Suppressor macrophage treated with lipopolysaccharide for 1 hour (primary cell): ENCODE results near the gene NUDCD3.

ENCODE experiments used
- DNase-seq, 3 donors: peaks; one replicate each; pipeline ENCODE4 v3.0.0-alpha.2; 2020 to 2022

NUDCD3 gene

DNA sequence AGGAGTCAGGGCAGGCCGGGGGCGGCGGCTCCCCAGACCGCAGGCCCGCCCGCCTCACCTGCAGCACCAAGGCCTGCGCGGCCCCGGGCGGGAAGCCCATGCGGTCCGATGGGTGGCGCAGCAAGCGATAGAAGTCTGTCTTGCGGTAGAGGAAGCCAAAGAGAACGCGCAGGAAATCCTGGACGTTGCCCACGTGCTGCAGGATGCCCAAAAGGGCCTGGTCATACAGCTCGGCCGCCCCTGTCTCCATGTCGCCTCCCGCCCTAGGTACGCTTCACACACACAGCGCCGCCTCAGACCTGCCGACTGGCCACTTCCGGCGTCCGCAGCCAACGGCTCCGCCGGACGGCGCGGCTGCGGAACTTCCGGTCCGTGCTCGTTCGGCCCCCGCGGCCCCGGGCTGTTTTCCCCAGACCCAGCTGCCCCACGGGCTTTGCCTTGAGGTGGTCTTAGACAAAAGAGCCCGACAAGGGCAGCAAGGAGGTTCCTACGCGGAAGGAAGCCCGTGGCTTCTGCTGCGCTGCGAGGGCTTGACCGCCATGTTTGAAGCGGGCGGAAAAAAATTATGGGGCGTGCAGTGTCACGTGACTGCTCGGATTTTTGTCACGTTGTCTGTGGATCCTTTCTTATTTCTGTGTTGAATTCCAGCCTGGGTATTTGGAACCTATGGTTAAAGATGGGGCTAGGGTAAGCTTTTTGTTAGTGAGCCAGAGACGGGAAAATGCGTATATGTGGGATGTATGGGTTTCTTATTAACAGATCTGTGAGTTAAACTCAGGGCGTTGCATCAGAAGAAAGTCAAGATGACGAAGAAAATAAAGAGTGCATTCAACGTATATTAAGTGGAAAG, at the start of gene NUDCD3:
Gene NUDCD3, minus strand, starts transcription at position 308 of the 850 bp plus-strand sequence. Its CDS starts 58 bp downstream, at position 250.
- peak; percentile 82 to 90 (median 89) for DNase-seq

DNA sequence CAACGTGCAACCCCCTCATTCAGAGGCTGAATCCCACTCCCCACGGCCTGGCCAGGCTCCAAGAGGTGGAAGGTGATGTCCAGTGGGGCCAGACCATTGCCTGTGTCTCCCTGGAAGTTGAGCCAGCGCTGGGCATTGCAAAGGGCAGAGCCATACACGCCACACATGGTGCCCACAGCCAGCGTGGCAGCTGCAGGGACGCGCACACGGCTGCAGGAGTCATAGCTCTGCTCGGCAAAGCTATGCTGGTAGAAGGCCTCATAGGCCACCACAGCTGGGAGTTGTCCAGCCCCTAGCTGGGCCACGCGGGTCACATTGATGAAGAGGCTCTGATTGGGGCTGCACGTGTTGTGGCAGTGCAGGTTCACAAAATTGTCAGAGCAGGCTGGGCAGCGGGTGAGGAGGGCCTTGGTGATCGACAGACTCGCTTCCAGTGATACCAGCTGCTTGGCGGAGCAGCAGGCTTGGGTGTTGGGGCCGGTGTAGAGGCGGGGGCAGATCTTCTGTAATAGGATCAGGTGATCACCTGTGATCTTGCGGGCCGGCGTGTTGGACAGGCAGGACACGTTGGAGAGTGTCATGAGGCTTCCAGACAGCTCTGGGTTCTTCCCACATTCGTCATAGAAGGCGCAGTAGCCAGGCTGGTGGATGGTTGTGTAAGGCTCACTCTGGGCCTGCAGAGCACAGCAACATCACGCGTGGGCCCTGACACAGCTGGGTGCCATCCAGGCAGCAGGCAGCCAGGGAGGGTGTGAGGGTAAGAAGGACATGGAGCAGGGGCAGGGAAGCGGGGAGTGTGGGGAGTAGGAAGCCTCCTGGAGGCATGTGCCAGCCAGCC, 49.4 kb upstream of the NUDCD3 start:
- DNase-seq = no peak

DNA sequence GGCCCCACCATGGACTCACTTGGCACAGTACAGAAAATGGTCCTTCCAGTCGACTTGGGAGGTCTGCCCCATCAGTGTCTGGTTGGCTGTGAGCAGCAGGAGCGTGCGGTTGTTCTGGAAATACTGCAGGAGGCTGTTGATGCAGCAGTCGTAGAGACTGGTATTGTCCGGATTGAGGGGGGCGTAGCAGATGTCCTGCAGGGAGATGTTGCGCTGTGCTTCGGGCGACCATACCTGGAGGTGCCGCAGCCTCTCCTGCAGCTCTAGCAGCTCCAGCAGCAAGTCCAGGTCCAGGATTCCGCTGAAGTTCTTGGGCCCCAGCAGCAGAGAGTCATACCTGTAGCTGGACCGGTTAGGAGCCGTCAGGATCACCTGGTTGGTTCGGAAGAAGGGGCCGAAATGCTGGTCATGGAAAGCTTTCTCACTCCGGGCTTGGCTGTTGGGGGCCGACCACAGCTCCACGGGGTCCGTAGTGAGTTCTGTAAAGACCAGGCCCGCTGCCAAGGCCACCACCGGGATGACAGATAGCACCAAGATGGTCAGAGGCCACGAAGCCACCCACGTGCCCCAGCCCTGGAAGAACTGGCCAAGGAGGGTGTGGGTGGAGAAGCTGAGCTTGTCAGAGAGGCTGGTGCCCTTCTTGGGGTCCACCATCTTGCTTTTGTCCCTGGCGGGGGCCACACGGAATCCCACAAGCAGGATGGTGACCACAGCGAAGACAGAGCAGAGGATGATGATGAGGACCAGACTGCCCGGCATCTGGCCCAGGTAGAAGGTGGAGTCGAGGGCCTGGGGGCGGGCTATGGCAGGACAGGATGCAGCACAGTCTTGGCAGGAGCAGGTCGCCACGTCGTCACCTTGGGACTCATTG, 48.6 kb upstream of the NUDCD3 start:
- DNase-seq = no peak

DNA sequence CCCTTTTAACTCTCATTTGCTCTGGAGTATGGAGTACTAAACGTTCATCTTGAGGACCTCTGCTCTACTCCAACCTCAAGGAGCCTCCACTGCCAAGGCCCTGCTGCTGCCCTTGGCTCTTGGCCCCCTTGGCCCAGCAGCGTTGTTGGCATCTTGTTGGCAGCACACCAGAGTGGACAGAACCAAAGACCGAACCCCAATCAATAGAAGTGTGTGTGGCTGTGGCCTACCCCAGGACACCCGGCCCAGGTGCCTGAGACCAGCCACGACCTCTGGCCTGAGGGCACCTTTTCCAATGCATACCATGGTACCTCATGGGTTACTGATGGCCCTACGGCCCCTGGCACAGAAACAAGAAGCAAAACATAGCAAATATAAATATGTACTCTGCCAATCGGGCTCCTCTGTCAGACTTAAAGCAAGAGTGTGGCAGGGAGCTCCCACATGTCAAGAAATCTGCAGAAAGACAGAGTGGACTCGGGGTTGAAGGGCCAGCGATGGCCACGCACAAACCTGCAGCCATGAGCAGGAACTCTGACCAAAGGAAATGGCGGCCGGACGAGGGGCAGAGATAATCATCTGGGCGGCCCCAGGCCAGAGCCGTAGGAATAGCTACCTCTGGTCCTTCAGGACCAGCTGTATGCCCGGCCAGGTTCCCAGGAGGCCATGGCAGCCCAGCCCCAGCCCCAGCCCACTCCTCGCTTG, 47.8 kb upstream of the NUDCD3 start:
- DNase-seq = no peak

DNA sequence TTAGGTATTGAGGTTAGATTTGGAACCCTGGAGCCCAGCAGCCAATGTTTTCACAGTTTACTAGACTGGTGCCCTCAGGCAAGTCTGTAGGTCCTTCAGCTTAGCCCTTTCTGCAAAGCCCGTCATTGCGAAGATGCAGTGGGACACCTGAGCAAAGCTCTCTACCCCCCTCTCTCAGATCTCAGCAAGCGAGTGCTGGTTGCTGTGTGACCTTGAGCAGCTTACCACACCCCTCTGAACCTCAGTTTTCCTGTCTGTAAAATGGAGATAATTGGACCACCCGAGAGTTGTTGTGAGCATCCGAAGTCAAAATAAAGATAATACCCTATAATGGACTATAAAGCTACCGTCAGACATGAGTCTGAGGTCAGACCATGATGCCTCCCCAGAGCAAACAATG, 47.0 kb upstream of the NUDCD3 start:
- DNase-seq = no peak

DNA sequence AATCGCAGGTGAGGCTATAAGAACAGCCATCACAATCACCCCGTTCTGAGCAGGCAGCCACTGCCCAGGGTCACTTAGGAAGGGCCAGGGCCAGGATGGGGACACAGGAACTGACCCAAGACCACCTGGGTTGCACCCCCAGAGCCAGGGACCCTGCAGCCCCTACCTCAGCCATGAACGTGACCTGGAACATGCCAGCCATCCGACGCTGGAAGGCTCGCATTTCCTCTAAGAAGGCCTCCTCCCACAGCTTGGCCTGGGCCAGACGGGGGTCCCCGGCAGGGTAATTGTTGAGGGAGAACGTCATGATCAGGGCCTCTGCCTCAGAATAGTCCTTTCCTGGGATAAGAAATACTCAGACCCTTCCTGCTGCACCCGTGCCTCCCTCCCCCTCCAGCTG, 45.6 kb upstream of the NUDCD3 start:
- no peak for DNase-seq

DNA sequence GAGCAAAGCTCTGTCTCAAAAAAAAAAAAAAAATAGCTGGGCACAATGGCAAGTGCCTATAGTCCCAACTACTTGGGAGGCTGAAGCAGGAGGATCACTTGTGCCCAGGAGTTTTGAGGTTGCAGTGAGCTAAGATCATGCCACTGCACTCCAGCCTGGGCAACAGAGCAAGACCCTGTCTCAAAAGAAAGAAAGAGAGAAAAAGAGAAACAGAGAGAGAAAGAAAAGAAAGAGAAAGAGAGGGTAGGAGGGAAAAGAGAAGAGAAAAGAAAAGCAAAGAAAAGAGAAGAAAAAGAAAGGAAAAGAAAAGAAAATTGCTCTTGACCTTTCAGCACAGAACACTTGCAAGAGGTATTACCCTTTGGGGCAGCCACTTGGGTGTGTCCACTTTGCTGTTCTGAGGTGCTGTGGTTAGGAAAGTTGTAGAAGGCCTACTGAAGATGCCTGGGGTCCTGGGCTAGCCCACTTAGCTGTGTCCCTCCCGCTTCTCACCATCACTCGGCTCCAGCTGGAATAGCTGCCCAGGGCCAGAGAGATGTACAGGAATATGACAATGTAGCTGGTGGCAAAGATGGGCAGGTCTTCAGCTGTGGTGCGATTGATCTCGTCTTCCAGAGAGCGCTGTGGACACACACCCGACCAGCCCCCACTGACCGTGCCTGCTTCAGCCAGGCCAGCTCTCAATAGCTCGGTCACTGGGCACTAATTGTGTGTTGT, 45.0 kb upstream of the NUDCD3 start:
- no peak for DNase-seq

DNA sequence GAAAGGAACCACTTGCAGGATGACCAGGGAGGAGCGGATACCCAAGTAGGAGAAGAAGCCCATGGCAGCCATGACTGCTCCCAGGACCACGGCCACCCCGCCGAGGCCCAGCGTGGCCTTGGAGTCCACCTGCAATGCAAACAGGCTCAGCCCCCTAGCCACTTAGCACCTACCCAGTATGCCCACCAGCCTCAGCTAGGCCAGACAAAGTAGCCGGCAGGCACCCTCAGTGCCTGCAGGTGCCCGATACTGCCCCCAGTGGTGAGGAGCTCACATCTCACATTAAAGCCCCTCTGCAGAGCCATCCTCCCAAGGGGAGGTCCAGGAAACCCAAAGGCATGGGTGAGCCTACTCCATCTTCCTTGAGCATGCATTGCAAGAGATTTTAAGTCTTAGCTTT, 44.0 kb upstream of the NUDCD3 start:
- DNase-seq = peak; percentile 58 to 77 (median 63)

DNA sequence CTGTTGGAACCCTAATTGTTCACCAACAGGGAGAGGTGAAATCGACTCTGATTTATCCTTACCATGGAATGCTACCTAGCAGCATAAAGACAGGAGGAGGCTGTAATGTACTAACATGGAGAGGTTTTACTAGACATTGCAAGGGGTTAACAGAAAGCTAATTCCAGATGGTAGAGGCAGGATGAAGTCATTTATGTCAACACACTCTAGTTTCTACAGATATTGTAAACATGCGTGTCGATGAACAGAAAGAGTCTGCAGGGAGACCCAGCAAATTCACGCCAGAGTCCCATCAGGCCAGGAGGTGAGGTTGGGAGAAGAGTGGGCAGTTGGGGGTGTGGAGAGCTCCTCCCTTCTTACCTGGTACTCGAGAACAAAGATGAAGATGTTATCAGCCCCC, 43.6 kb upstream of the NUDCD3 start:
- peak in 1 of 3 donors; percentile 16 for DNase-seq

DNA sequence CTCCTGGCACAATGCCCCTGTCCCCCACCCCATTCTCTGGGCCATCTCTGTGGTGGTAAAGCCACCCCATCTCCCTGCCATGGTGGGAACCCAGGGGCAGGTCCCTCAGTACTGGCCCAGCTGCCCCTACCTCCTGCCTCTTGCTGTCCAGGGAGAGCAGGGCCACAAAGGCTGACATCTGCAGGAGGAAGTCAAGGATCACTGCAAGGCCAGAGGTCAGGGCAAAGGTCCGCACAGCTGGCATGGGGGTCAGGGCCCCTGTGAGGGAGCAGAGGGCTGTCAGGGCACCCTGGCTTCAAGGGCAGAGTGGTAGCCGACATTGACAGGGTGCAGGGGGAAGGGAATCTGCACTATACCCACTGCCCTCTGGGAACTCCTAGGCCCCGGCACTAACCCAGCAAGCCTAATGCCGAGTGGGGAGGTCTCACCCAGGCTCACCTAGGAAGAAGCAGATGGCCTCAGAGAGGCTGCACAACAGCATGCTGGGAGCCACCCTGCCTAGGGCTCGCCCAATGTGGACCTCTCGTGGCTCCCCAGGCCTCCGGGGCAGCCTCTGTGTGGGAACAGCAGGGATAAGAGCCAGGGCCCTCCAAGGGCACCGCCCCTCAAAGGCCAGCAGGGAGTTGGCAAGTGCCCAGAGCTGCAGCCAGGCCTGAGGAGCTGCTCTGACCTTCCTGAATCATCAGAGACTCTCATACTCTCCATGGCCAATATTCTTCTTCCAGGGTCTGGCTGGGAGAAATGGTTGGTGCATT, 43.0 kb upstream of the NUDCD3 start:
- peak in 1 of 3 donors; percentile 16 for DNase-seq

DNA sequence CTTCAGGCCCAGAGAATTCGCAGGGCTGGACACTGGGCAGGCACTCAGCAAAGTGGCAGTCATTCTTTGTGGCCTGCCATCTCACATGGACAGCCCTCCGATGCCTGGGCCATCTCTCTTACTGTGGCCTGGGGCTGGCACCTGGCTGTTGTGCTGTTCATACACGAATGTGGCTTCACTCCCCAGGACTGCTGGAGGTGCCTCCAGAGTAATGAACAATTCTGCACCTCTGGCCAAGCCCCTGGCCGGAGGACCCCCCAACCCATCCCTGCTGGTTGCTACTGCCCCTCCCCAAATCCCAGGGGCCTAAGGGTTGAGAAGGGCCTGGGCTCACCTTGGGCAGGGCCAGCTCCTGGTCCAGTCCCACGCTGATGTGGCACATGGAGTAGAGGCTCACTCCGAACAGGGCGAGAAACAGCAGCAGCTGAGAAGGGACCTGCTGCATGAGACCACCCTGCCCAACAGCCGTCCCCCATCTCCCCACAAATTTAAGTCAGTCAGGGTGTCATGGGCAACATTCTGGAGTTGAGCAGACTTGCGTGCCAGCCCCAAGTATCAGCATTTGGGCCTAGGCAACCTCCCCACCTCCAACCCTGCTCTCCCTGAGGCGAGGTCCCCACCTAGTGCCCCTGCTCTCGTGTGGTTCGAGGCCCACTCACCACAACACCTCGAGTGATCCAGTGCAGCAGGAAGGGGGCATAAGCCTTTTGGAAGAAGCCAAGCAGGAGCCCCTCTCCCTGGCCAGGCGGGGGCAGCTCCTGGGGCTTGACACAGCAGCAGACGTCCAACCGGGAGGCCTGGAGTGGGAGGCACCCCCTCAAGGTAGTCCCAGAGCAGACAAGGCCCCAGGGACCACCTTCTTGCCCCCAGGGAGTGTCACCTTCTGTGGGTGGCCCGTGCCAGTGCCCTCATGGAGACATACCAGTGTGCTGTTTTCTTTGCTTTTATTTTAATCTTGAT, 41.2 kb upstream of the NUDCD3 start:
- no peak for DNase-seq

DNA sequence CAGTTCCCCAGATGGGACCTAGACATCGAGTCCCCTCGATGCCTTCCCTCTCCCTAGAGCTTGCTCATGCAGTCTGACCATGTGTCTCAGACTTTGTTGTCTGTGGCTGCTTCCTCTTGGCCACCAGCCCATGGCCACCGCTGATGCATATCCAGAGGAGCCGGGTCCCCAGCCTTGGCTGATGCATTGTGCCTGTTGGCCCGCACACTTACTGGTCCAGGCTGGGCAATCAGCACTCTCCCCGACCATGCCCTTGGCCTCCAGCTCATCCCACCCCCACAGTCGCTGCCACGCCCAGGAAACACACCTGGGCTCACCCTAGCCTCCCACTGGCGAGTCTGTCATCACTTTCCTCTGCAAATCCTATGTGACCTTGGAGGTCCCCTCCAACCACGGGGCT, 40.5 kb upstream of the NUDCD3 start:
- peak in 1 of 3 donors; percentile 7 for DNase-seq

DNA sequence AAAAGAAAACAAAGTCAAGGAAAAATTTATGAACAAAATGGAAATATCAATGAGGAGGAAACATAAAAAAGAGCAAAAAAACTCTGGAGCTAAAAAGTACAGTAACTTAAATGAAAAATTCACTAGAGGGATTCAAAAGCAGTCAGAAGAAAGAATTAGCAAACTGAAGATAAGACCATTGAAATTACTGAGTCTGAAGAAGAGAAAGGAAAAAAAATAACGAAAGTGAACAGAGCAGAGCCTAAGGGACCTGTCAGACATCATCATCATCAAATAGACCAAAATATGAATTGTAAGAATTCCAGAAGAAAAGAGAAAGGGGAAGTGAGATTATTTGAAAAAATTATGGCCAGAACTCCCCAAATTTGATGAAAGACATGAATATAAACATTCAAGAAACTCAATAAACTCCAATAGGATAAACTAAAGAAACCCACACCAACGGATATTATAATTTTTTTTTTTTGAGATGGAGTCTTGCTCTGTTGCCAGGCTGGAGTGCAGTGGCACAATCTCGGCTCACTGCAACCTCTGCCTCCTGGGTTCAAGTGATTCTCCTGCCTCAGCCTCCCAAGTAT, 34.4 kb upstream of the NUDCD3 start:
- DNase-seq = no peak

DNA sequence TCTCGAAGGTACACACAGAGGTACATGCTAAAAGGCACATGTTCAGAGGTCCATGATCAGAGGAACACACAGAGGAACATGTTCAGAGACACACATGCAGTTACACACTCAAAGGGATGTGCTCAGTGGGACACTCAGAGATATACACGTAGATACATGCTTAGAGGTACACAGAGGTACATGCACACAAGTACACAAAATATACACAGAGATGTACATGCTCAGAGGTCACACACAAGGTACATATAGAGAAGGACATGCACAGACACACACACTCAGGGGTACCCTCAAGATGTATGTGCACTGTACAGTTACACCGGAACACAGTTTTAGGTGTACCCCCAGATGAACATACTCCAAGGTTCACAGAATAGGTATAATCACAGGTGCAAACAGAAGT, 31.9 kb upstream of the NUDCD3 start:
- no peak for DNase-seq

DNA sequence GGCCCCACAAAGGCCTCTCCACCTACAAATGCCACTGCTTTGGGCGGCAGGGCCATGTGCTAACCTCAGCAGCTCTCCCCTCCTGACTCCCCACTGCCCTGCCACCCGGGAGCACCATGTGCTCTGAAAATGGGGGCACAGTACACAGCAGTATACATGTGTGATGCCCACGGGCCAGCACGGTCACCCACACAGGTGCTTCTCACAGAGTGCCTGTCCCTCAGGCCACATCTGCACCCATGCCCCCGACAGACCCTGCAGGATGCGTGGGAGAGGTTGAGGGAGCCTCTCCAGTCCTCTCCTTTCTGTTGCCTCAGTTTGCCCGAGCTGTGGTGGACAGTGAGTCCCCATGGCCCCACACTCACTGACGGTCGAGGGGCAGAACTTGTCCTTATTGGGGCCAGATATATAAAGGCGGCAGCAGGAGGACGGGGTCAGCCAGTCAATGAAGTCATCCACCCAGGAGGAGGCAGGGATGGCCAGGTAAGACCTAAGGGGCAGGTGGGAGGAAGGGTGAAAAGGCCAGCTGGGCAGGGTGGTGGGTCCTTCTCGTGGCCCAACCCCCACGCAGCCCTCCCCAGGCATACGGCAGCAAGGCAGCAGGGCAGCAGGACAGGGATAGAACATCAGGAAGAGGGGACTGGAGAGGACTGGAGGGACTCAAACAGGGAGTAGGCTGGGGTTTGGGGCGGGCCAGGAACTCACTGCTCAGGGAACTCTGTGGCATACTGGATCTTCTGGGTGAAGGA, 31.1 kb upstream of the NUDCD3 start:
- DNase-seq = no peak

DNA sequence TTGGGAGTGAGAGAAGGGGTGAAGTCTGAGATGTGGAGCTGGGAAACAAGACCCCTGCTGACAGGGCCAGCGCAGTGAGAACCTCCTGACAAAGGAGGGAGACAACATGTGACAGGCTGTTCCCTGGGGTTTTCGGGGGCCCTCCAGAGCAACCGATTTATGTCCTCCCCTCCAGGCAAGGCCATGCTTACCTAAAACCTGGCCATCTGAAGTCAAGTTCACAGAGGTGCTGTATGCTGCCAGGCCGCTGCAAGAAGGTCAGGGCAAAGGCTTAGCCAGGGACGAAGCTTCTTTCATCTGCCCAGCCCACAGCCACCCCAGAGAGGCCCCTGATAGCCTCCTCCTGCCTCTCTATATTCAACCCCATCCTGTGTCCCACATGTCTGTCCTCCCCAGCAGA, 30.1 kb upstream of the NUDCD3 start:
- no peak for DNase-seq

DNA sequence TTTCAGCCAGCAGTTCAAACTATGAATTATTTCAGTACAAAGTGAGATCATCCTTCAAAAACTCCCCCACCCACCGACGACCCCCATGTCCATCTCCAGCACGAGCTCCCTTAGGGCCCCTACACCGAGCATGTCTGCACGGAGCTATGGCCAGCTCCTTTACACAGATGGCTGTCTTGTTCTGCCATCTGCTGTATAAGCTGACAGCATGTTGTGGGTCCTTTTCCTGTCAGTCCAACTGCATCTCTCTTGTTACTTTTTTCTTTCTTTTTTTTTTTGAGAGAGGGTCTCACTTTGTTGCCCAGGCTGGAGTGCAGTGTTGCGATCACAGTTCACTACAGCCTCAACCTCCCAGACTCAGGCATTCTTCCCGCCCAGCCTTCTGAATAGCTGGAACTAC, 29.1 kb upstream of the NUDCD3 start:
- no peak for DNase-seq

DNA sequence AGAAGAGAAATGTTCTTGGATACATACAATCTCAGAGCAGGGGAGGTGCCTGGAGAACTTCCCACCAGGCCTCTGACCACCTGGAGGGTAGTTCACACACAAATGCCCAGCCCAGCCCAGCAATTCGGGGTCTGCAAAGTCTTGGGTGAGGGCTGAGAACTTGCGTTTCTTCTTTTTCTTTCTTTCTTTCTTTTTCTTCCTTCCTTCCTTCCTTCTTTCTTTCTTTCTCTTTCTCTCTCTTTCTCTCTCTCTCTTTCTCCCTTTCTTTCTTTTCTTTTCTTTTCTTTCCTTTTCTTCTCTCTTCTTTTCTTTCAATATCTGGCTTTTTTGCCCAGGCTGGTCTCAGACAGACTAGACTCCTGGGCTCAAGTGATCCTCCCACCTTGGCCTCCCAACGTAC, 28.3 kb upstream of the NUDCD3 start:
- DNase-seq = no peak

DNA sequence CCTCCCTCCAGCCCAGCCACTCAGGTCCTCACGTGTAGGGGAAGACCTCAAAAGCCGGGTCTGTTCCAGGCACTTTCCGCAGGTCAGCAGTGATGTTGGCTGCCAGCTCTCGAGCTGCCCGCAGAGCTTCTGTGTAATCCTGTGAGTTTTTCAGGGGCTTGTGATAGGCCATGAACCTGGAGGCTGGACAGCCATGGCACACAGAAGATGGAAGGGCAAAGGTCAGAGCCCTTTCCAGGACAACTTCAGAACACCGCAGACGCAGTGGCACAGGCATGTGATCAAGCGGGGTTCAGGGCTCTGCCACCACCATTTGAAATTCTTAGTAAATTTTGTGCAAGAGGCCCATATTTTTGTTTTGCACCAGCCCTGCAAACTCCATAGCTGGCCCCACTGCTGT, 26.7 kb upstream of the NUDCD3 start:
- DNase-seq = no peak
